Prostate gland (tissue), 2 donors: ENCODE data around the gene IDUA. TPM values are rescaled to one million over a fixed set of nuclear protein-coding genes. Genes with fewer than 3 reads are reported as not detected.

Source experiments
- DNase-seq: peaks from one replicate; pipeline ENCODE4 v3.0.0-alpha.2; 2019; ENCODE audit warnings: low spot score
- H3K27ac ChIP-seq, 2 donors: fragments of 200-600 bp; sonication (generic); 2 replicates each; pipeline ENCODE4 v1.5.1; 2017 to 2019
- H3K27me3 ChIP-seq: fragments of 200-600 bp; sonication (generic); replicated peaks from 2 replicates; pipeline ENCODE4 v1.5.1; 2019; ENCODE audit not compliant: insufficient read depth
- H3K36me3 ChIP-seq, 2 donors: fragments of 200-600 bp; sonication (generic); 1 replicate in 1 of 2; 2 replicates in 1 of 2; pipeline versions ENCODE4 v1.5.1 to v1.8.1; 2017 to 2019
- H3K4me1 ChIP-seq: fragments of 200-600 bp; sonication (generic); replicated peaks from 2 replicates; pipeline ENCODE4 v1.5.1; 2019
- H3K4me3 ChIP-seq, 2 donors: fragments of 200-600 bp; sonication (generic); 2 replicates each; pipeline ENCODE4 v1.5.1; 2017 to 2019
- H3K9me3 ChIP-seq: fragments of 200-600 bp; sonication (generic); 2 replicates; pipeline ENCODE4 v1.5.1; 2017
- CTCF ChIP-seq, 4 experiments: fragments of 200-600 bp in 2 of 4; fragments of 450-650 bp in 2 of 4; sonication (generic) in 2 of 4; IDR thresholded peaks; 1 replicate in 3 of 4; 2 replicates in 1 of 4; pipeline ENCODE4 v1.5.1; 2016 to 2019; ENCODE audit warnings: antibody characterized with exemption in 4 of 4, mild to moderate bottlenecking in 2 of 4, moderate library complexity in 2 of 4
- POLR2A ChIP-seq: fragments of 450-650 bp; IDR thresholded peaks from one replicate; pipeline ENCODE4 v1.6.1; 2016; ENCODE audit warnings: antibody characterized with exemption, mild to moderate bottlenecking
- POLR2AphosphoS5 ChIP-seq: sonication (generic); formaldehyde crosslinking; IDR thresholded peaks from one replicate; pipeline ENCODE4 v1.6.1; 2017; ENCODE audit warnings: antibody characterized with exemption
- WGBS: methylation state at CpG from one replicate; pipeline ENCODE4 v1.1.5; 2018; 5-methylcytosine and 5-hydroxymethylcytosine counted together
- intact Hi-C: fragments of 100-400 bp; cut with DNase I; formaldehyde crosslinking; loops from one replicate; pipeline ENCODE4 v1.14.2; 2022
- total RNA-seq, 2 donors: library from RNA; depleted of rRNA; stranded (reverse); fragments of >200 nt; gene quantifications; one replicate each; pipeline ENCODE4 v1.1.0, GENCODE V29; 2016

The IDUA gene
- total RNA-seq, 2 donors from 2014 or later = 53.6 to 56.8 TPM

- WGBS = 94% methylated on average over 56 of the region's 83 CpGs
- H3K27me3 ChIP-seq = no peaks in the 10 kb centered on the region
- H3K4me1 ChIP-seq = no peaks in the 10 kb centered on the region
- DNase-seq = no peak
- no peaks in the 10 kb centered on the region for H3K36me3 ChIP-seq
- no peak overlapping the region for H3K4me3 ChIP-seq
- H3K9me3 ChIP-seq = no peaks in the 10 kb centered on the region
- no peak overlapping the region for H3K27ac ChIP-seq
- TF ChIP-seq CTCF (IDR thresholded peaks at IDR 0.05) = no peak
- TF ChIP-seq POLR2AphosphoS5 = no peak
- no peak for TF ChIP-seq POLR2A
- intact Hi-C loops = no loop called here
These were observed 37.3 kb downstream of the IDUA start for GRCh38 chr4:1023895-1024740.

- Histone ChIP-seq H3K27ac (no peak overlapping the region), H3K36me3 (no peaks in the 10 kb centered on the region), H3K27me3 (no peaks in the 10 kb centered on the region), H3K4me1 (no peaks in the 10 kb centered on the region), H3K9me3 (no peaks in the 10 kb centered on the region), H3K4me3 (no peak overlapping the region)
- no peak for TF ChIP-seq CTCF (IDR thresholded peaks at IDR 0.05)
- no peak for TF ChIP-seq POLR2AphosphoS5
- DNase-seq = no peak
- intact Hi-C loops = no loop called here
- 92% methylated on average over 24 of the region's 32 CpGs for WGBS
These were observed 38.2 kb downstream of the IDUA start for GRCh38 chr4:1024882-1025545.

GRCh38 chr4:1026115-1026514 is 39.3 kb downstream of the IDUA start:
- no peak overlapping the region for H3K4me3 ChIP-seq
- no peak for TF ChIP-seq CTCF (IDR thresholded peaks at IDR 0.05)
- TF ChIP-seq POLR2A = no peak
- intact Hi-C loops = no loop called here
- no peaks in the 10 kb centered on the region for H3K36me3 ChIP-seq
- H3K4me1 ChIP-seq = no peaks in the 10 kb centered on the region
- H3K27ac ChIP-seq = no peak overlapping the region
- 43% methylated on average over 17 of the region's 17 CpGs for WGBS
- no peak for DNase-seq
- no peaks in the 10 kb centered on the region for H3K27me3 ChIP-seq
- H3K9me3 ChIP-seq = no peaks in the 10 kb centered on the region

GRCh38 chr4:1027219-1027914 is 40.5 kb downstream of the IDUA start:
- no peaks in the 10 kb centered on the region for H3K27me3 ChIP-seq
- intact Hi-C loops = no loop called here
- no peak overlapping the region for H3K27ac ChIP-seq
- WGBS = 74% methylated on average over 24 of the region's 26 CpGs
- H3K4me1 ChIP-seq = no peaks in the 10 kb centered on the region
- H3K9me3 ChIP-seq = no peaks in the 10 kb centered on the region
- no peak for TF ChIP-seq POLR2AphosphoS5
- TF ChIP-seq CTCF (IDR thresholded peaks at IDR 0.05) = no peak
- TF ChIP-seq POLR2A = no peak
- no peak overlapping the region for H3K4me3 ChIP-seq
- no peak for DNase-seq
- H3K36me3 ChIP-seq = no peaks in the 10 kb centered on the region
